ENCODE results near the gene SOX10.
"Not testable (repeated sequence)": the region's sequence is repeated elsewhere in the genome, so short reads cannot be mapped to it uniquely, and the experiment has no call there.

Gene SOX10

DNA sequence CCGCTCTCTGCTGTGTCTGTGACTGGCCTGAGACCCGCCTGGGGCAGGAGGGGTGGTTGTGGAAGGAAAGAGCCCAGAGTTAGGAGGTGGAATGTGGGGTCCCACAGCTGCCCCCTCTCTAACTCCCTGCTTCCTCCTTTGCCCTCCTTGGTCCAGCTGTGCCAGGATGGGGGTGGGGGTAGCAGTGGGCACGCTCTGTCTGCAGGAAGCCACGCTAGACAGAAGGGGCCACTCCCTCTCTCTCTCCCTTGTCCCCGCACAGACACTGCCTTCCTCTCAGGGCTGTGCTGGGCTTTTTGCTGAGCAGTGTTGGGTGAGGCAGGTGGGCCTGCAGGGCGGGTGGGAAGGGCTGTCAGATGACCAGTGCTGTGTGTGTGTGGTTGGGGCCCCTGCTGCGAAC, 2.0 kb upstream of the SOX10 start:
- DNase-seq (ENCODE audit: low read depth in 2 of 2, low spot score in 1 of 2) = no peak

DNA sequence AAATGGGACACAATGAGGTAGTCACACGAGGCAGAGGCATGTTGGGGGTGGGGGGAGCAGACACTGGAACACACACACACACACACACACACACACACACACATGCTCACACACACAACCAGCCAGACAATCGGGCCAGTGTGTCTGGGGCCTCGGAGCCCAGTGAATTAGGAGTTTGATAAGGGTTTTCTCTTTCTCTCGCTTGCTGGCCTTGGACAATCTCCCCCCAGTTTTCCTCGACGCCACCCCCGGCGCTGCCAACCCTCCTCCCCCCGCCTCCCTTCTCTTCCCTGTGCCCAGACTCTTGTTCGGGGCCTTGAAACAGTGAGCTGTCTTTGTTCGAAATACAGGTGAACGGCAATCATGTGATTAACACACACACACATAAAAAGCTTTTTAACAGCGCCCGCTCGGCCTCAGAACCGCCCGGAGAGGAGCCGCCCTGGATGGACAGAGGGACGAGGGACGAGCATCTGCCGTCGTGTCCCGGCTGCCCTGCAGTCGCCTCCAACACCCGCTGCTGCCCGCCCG, 1.5 kb upstream of the SOX10 start:
- no peak for DNase-seq (ENCODE audit: low read depth in 2 of 2, low spot score in 1 of 2)

DNA sequence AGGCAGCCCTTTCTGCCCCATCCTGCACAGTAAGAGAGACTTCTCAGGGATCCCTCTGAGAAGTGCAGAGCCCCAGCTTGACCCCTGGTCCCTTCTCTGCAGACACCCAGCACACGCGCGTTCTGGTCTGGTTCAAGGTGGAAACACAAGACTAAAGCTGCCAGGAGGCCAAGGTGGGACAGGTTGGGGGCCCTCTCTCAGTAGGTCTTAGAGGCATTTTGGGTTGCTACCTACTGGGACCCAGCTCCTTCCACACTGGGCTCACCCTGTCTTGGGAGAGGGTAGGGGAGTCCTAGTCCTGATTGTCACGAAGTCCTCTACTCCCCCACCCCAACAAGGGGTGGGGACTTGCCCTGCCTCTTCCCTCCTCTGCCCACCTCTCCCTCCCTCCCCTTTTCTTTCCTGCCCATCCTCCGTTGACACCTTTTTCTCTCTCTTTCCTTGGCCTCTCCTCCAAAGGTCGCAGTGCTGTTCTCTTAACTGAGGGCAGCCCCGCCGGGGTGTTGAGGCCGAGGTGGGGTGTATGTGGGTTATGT, 763 bp upstream of the SOX10 start:
- DNase-seq (ENCODE audit: low read depth in 2 of 2, low spot score in 1 of 2) = no peak

DNA sequence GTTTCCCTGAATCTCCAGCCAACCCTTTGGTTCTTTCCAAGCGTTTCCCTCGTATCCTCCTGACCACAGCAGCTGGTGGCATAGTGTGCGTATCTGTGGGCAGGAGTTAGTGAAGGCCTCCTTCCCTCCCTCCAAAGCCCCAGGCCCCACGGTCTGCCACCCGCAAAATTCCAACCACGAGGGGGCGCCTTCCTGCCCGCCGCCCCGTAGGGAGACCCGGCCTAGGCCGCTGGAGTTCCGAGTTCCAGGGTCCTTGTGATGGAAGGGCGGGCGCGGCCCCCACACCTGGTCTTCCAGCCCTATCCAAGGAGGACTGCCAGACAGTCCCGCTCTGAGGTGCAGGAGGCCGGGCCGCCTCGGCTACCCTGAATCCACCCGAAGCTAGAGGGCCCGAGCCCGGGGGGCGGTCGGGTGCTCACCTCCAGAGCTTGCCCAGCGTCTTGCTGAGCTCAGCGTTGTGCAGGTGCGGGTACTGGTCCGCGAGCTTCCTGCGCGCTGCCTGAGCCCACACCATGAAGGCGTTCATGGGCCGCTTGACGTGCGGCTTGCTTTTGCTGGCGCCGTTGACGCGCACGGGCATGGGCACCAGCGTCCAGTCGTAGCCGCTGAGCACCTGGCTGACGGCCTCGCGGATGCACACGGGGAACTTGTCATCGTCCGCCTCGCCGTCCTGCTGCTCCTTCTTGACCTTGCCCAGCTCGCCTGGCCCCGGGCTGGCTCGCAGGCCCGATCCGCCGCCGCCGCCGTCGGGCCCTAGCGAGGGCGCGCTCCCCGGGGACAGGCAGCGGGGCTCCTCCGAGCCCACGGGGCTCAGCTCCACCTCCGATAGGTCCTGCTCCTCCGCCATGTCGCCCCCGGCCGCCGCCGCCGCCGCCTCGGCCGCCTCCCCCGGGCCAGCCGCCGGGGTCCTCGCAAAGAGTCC, 1.2 kb downstream of the SOX10 start:
- DNase-seq (ENCODE audit: low read depth in 2 of 2, low spot score in 1 of 2) = no peak

DNA sequence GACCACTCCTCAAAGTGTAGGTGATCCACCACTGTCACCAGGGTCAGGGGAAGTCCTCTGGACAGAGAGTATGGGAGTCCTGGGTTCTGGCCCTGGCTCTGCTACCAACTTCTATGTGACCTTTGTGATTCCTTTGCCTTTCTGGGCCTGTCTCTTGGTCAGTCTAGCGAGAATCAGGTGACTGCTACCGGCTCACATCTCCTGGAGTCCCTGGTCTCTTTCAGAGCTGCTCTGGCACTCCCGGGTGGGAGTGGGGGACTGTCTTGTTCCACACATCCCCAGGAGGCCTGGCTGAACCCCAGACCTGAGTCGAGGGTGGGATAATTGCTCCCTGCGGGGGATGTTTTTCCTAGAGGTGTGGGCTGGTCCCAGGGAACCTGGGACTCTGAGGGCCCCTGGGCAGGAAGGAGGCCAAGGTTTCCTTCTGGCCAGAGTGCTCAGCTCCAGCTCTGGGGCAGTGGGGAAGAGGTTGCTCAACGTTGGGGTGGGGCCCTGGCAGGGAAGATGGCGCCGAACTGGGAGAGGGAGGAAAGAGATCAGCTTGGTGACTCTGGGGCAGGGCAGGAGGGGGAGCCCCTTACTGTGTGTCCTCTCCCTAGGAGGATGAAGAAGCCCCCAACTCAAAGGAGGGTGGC, 2.1 kb downstream of the SOX10 start:
- no peak for DNase-seq (ENCODE audit: low read depth in 2 of 2, low spot score in 1 of 2)

DNA sequence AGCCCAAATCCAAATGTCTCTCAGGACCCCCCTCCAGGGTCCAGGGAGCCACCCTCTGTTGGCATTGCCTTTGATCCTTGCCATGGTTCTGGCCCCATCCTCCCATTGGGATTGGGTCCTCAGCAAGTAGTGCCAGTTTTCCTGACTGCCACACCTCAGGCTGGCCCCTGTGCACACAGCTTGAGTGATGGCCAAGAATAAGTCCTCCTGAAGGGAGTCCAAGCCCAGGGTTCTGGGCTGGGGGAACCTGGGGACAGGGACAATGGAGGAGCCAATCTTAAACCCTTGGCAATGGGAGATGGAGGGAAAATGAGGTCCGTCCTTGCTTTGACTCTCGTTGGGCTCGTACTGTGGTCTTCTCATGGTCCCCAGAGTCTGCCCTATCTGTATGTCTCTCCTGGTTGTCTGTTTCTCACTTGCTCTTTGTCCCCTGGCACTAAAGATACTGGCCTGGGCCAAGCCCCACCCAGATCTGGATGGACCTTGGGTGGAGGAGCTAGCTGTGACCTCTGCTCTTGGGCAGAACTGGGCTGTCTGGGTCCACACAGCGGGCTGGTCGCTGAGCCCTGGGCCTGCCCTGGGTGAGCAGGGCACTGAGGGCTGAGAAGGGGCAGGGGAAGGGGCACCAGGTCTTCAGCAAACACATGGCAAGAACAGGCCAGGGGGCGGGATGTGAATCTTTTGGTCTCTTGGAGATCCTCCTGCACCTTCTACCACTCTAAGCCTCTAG, 2.9 kb downstream of the SOX10 start:
- DNase-seq (ENCODE audit: low read depth in 2 of 2, low spot score in 1 of 2) = no peak

DNA sequence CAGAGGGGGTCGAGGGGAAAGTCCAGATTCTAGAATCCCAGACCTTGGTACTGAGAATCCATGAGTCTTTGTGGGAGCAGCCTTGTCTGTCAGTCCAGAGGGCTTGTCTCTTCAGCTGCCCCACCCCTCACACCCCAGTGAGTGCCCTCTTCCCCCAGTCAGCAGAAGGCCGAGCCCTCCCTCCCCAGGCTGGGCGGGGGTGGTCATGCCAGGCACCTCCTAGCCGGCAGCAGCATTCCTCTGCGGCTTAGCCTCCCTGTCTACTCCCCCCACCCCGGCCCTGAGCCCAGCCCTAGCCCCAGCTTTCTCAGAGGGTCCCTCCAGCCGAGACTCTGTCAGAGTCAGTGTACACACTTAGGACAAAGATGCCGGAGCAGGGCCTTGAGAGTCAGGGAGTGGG, 4.6 kb downstream of the SOX10 start:
- DNase-seq (ENCODE audit: low read depth in 2 of 2, low spot score in 1 of 2) = no peak

DNA sequence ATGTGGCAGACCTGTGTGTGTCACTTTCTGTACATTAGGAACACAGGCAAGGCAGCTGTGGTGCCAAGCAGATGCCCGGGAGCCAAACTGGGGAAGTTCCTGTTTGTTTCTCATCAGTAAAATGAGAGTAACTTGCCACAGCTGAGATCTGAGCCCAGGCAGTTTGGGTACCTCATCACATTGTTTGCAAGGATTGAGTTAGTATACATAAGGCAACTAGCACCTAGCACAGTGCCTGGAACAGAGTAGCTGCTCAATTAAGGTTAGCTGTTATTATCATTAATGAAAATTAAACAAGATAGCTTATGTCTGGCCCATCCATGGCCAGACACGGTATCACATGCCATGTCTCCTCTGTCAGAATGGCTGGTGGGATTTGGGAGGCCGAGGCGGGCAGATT, 7.8 kb downstream of the SOX10 start:
- no peak for DNase-seq (ENCODE audit: low read depth in 2 of 2, low spot score in 1 of 2)

DNA sequence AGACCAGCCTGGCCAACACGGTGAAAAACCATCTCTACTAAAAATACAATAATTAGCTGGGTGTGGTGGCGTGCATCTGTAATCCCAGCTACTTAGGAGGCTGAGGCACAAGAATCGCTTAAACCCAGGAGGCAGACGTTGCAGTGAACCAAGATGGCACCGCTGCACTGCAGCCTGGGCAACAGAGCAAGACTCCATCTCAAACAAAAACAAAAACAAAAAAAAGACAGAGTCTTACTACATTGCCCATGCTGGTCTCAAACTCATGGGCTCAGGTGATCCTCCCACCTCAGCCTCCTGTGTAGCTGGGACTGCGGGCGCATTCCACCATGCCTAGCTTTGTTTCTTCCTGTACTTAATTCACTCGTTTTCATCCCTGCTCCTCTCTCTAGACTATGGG, 8.3 kb downstream of the SOX10 start:
- not testable (repeated sequence) for DNase-seq (ENCODE audit: low read depth in 2 of 2, low spot score in 1 of 2)

DNA sequence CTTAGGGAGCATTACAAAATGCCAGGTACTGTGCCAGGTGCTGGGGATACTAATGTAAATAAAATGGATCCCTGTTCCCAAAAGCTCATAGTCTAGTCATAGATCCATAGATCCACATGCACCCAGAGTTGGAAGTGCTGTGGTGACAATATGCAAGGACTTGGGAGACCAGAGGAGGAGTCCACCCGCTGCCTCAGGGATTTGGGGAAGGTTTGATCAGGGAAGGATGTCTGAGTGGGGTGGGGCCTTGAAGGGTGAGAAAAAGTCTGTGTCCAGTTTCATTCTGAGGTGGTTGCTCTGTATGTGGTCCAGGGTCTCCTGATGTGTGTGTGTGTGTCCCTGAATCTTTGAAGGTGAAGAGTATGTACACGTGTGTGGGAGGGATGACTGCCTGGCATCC, 9.2 kb downstream of the SOX10 start:
- DNase-seq (ENCODE audit: low read depth in 2 of 2, low spot score in 1 of 2) = no peak

DNA sequence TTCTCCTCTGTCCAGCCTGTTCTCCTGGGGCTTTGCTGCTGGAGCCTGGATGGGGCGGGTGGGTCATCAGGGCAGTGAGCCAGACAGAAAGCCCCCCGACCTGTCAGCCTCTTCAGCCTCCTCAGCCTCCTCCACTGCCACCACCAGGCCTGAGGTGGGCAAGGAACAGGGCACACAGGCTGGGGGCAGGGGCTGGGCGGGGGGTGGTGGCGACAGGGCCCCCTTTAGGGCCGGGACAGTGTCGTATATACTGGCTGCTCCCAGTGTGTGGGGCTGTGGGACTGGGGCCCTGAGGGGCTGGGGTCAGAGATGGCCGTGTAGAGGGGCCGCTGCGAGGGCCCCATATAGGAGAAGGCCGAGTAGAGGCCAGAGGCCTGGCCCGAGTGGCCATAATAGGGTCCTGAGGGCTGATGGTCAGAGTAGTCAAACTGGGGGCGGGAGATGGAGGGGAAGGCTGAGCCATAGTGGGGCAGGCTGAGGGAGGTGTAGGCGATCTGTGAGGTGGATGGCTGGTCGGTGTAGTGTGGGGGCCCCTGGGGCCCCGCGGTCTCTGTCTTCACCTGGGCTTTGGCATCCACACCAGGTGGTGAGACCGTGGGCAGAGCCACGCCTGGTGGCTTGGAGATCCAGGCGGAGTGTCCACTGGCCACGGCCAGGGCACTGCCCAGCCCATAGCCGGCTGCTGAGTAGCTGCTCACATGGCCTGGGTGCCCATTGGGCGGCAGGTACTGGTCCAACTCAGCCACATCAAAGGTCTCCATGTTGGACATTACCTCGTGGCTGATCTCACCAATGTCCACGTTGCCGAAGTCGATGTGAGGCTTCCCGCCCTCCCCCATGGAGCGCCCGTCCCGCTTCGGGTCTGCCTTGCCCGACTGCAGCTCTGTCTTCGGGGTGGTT, 10.8 kb downstream of the SOX10 start:
- no peak for DNase-seq (ENCODE audit: low read depth in 2 of 2, low spot score in 1 of 2)

DNA sequence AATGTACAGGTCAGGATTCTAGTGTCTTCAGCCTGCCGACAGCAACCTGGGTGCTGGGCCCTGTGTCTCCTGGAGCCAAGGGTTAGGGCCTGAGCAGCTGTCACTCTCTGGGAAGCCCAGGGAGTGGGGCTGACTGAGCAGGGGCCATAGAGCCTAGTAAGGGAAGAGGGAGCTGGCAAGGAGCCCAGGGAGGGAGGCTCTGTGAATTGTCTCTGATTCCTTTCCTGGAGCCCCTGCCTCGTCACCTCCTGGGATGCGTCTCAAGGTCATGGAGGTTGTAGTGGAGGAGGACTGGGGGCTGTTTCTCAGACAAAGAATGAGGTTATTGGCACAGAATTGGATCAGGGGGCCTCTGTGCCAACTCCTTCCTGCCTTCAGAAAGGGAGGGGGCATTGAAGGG, 11.8 kb downstream of the SOX10 start:
- no peak for DNase-seq (ENCODE audit: low read depth in 2 of 2, low spot score in 1 of 2)

DNA sequence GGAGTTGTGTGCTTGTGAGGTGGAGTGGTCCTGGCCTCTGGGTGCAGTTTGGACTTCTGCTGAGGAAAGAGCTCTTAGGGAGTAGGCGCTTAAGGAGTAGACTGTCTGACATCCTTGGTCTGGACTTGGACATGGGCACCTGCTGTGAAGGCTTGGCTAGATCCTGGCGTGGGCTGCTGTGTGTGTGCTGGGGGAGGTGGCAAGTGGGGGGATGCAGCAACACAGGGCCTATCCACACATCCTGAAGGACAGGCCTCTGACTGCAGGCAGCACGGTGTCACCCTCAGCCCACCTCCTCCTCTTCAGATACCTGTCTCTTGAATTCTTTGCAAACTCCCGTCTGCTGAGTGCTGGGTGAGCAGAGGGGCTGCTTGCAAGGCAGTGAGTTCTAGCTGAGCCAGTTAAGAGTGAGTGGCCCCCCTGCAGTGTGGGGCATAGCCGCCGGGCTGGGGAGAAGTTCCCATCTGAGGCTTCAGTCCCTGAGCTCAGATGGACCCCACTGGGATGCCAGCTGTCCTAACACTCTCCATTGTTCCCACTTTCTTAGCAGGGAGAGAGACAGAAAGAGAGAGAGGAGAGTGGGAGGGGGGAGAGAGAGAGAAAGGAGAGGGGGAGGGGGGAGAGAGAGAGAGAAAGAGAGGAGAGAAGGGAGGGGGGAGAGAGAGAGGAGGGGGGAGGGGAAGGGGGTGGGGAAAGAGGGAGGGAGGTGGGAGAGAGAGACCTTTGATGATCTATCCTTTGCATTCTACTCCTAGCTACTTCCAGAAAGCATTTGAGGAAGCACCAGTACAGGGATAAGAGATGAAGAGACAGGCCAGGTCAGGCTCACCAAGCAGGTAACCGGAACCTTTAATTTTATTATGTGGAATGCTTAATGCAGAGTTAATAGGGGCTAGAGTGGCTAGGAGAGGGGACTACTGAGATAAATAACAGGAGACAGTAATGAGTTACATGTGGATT, 12.6 kb downstream of the SOX10 start:
- no peak for DNase-seq (ENCODE audit: low read depth in 2 of 2, low spot score in 1 of 2)

DNA sequence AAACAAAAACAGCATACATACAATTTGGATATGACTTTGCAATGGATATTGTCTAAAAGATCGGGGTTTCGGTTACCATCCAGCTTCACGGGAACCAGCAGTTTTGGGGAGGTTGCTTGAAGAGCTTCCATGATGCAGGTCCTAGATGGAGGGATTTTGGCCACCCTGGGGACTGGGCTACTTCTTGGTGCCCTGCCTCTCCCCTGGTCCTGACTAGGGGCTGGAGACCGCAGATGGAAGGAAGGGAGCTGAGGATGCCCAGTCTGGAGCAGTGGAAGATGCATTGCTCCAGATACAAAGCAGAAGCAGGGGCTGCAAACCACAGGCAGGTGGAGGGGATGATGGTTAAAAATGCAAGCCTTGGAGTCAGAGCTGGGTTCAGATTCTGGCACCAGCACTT, 13.5 kb downstream of the SOX10 start:
- DNase-seq (ENCODE audit: low read depth in 2 of 2, low spot score in 1 of 2) = no peak

DNA sequence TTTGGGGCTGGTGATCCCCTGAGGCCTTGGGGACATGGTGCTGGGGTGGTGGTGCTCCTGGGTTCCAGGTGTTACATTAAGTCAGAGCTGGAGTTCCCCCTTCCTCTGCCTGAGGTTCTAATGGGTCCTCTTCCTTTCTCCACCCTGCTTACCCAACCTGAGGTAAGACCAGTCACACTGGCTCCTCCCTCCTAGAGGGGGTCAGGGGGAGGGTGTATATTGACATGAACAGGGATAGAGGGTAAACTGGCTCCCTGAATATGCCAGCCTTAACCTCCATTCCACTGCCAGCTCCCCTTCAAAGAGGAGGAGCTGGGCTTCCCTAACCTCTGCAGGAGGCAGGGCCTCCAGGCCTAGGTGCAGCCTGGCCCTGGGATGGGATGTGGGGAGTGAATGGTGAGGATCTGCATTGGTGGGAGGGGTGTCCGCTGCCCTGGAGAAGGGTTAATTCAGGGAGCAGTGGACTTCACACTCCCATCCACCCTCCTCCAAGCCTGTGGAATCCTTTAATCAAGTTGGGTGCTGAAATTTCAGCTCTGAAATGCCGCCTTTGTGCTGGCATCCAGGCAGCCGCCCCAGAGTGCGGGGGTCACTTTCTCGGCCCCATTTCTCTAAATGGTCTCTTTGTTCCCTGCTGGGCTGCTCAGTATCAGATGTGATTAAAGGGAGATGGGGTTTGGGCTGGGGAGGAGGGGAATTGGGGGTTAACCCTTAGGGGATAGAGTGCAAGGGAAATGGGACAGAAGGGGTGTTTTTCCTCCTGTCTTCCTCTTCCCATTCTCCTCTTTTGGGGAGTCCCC, 15.7 kb downstream of the SOX10 start:
- DNase-seq (ENCODE audit: low read depth in 2 of 2, low spot score in 1 of 2) = no peak

DNA sequence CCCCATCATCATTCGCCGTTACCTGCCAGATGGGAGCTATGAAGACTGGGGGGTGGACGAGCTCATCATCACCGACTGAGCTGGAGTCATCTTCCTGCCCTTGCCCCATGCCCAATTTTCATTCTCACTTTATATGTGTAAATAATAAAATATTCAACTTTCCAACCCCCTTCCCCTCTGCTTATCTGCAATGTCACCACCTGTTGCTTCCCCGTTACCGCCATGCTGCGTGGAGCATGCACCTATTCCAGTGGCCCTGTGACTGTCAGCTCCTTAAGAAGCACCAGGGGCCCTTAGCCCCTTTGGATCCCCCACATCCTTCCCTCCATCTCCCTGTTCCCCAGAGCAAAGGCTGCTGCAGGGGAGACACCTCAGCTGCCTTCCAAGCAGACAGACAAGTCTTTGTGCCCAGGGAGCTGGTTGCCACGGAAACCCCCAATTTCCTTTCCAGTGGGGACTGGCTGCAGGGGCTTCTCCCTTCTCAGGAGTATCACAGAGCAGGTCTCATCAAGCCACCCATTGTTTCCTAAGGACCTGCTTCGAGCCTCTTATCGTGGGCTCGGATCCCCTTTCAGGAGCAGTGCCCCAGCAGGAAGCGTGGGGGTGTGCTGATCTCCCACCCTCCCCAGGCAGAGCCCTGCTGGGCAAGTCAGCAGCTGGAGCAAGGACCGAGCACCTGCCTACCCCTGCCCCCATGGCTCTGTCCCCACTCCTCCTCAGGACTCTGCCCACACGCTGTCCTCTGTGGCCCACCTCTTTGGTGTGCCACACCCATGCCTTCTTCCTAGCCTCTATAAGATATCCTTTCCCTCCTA, 16.5 kb downstream of the SOX10 start:
- DNase-seq (ENCODE audit: low read depth in 2 of 2, low spot score in 1 of 2) = no peak

DNA sequence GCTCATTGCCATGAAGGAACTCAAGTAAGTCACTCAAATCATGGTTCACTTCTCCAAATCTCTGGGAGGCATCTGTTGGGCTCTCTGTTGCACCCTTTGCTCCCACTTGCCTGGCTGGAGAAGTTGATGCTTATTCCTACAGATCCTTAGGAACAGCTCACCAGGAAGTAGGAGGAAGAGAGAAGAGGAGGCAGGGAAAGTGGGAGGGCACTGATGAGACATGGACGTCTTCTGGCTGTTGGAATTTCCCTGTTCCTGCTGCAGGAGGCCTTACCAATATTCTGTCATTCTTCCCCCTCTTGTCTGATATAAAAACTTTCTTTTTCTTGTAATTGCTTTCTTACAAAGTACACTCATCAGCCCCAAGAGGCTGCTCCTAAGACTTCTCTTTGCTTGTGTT, 17.2 kb downstream of the SOX10 start:
- no peak for DNase-seq (ENCODE audit: low read depth in 2 of 2, low spot score in 1 of 2)
